Epithelial cell of esophagus (primary cell): ENCODE measurements around the gene CACNA1D.

Source experiments
- DNase-seq: peaks from one replicate; pipeline ENCODE4 v3.0.0; 2010; ENCODE audit warnings: low read depth
- H3K4me3 ChIP-seq: 2 replicates; pipeline ENCODE4 v1.5.1; 2011; ENCODE audit warnings: mild to moderate bottlenecking, low read length, control low read depth
- CTCF ChIP-seq: IDR thresholded peaks from 2 replicates; pipeline ENCODE4 v1.5.1; 2011; ENCODE audit warnings: low read depth, mild to moderate bottlenecking, low read length, control low read depth, inconsistent platforms; ENCODE audit not compliant: insufficient read depth; ENCODE audit errors: missing control alignments

CACNA1D gene

GRCh38 chr3:53602866-53603265 lies 108.5 kb downstream of the CACNA1D start:
- no peak for DNase-seq
- no peak for TF ChIP-seq CTCF

GRCh38 chr3:53604232-53604631 lies 109.8 kb downstream of the CACNA1D start:
- DNase-seq = peak; percentile 24

More at GRCh38 chr3:53602866-53603265, 108.5 kb downstream of the CACNA1D start:
- H3K4me3 ChIP-seq = no peak overlapping the region

GRCh38 chr3:53606793-53607192 lies 112.4 kb downstream of the CACNA1D start:
- no peak for DNase-seq
- H3K4me3 ChIP-seq = no peak overlapping the region
- TF ChIP-seq CTCF = no peak

More at GRCh38 chr3:53604232-53604631, 109.8 kb downstream of the CACNA1D start:
- no peak overlapping the region for H3K4me3 ChIP-seq
- TF ChIP-seq CTCF = peak; percentile 23

- no peak for TF ChIP-seq CTCF
- no peak for DNase-seq
- no peak overlapping the region for H3K4me3 ChIP-seq
Observed at GRCh38 chr3:53612508-53612907, 118.1 kb downstream of the CACNA1D start.

- H3K4me3 ChIP-seq = no peak overlapping the region
- no peak for TF ChIP-seq CTCF
- no peak for DNase-seq
Observed at GRCh38 chr3:53613125-53613524, 118.7 kb downstream of the CACNA1D start.

- no peak overlapping the region for H3K4me3 ChIP-seq
- no peak for TF ChIP-seq CTCF
- no peak for DNase-seq
Observed at GRCh38 chr3:53614307-53614706, 119.9 kb downstream of the CACNA1D start.

GRCh38 chr3:53616321-53616720 lies 121.9 kb downstream of the CACNA1D start:
- no peak for DNase-seq
- no peak for TF ChIP-seq CTCF
- no peak overlapping the region for H3K4me3 ChIP-seq
